NCI-H345 treated with DMSO at 0.1 percent for 48 hours (cell line): ENCODE results near the gene RNU7-1.

Source experiments
- DNase-seq: peaks from one replicate; lab custom pipeline; 2025; ENCODE audit not compliant: unreplicated experiment; lab: John Stamatoyannopoulos, UW

The RNU7-1 gene

DNA sequence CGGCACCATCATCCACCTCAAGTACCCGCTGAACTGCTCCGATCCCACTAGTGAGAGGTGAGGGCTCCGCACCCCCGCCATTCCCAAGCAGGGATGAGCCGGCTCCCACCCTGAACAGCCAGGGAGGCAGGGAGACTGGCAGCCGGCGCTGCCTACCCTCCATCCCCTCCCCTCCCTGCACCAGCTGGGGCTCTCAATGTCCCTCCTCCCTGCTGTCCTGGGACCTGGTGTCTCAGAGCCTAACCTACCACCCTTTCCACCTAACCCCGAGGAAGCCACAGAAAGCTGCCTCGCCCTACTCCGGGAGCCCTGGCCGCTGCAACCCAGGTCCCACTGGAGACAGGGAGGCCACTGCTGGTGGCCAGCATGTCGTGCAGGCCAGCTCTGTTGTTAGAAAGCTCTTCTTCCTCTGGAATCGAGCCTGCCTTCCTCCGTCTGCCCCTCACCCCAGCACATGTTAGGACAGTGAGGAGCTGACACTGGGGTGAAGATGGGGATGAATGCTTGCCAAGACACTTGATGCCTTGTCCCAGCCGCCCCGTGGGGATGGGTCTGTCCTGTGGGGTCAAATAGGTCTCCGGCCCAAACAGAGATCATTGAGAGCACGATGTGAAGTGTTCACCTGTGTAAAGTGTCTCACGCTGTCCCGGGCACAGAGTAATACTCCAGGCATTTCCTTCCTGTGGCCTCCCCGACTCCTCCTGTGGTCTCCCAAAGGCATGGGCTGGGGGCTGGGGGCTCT, 8.7 kb downstream of the RNU7-1 start:
- DNase-seq: no peak

DNA sequence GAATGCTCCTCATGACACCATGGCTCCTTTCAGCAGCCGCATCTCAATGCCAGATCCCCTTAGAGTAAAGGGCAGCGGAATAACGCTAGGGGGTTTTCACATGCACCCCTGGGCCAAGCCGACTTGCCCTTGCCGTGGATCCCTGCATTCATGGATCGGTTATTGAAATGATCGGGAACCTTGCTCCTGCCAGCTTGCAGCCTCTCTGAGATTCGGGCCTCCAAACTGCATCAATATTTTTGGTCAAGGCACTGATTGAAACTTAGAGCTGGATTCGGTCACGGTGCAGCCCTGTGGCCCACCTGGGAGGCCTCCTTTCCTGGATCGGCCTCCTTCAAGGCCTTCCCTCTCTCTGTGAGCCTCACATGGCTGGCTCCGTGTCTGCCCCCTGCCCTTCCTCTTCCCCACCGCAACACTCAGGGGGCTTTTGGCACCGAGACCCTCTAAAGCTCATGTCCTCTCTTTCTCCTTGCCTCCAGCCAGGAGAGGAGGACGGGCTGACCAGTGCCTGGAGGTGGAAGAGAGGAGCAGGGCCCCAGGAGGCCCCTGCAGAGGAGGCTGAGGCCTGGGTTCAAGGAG, 9.3 kb downstream of the RNU7-1 start:
- no peak for DNase-seq

DNA sequence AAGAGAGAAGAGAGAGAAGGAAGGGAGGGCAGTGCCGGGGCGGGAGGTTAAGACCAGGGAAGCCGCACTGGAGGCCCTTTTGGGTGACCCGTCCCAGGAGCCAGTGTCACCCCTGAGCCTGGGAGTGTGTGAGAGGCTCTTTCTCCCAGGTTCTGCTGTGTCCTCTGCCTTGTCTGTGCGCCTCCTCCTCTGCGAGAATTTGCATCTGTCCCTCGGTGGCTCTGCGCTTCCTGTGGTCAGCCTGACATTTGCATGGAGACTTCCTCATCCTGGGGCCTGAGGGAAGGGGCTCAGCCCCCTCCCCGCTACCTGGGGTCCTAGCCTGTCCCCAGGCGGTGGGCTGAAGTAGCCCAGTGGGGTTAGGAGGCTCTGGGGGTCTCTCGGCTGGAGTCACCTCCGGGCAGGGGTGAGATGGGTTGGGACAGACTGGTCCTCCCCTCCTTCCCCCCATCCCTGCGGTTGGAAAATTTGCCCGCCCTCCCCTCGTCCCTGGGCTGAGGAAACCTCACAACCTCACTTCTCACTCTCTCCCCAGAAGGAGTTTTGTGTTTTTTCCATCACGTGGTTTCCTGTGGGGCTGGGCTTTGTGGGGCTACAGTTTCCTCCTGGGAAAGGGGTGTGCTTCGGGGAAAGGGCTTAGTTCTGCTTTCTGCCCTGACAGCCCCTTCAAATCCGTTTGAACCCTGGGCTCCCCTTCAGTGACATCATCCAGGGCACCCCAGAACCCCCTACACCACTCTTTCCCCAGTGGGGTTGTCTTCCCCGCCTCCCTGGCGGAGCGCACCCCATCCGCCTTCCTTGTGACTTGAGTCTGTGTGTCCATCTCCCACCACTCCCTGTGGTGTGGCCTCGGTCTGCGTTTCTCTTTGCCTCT, 10.1 kb downstream of the RNU7-1 start:
- DNase-seq: no peak

DNA sequence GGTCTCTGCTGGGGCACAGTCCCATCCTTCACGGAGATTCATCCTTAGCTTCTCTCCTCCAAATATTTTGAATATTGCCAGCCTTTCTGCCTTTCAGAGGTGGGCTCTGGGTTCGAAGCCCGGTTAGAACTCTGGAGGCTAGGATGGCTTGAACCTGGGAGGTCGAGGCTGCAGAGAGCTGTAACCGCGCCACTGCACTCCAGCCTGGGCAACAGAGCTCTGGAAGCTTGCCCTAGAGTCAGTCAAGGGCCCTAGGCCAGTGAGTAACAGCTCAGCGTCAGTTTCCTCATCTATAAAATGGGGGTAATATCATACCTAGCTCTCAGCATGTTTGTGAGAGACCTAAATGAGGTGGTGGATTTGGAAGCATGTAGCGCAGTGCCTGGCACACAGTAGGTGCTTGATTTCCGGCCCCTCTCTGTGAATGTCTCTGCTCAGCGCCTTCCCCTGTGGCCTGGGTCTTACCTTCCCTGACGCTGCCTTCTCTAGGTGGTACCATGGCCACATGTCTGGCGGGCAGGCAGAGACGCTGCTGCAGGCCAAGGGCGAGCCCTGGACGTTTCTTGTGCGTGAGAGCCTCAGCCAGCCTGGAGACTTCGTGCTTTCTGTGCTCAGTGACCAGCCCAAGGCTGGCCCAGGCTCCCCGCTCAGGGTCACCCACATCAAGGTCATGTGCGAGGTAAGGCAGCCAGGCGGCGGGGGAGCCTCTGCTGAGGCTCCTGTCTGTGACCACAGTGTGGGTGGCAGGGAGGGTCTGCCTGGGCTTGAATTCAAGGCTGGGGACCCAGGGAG, 10.9 kb downstream of the RNU7-1 start:
- DNase-seq: no peak

DNA sequence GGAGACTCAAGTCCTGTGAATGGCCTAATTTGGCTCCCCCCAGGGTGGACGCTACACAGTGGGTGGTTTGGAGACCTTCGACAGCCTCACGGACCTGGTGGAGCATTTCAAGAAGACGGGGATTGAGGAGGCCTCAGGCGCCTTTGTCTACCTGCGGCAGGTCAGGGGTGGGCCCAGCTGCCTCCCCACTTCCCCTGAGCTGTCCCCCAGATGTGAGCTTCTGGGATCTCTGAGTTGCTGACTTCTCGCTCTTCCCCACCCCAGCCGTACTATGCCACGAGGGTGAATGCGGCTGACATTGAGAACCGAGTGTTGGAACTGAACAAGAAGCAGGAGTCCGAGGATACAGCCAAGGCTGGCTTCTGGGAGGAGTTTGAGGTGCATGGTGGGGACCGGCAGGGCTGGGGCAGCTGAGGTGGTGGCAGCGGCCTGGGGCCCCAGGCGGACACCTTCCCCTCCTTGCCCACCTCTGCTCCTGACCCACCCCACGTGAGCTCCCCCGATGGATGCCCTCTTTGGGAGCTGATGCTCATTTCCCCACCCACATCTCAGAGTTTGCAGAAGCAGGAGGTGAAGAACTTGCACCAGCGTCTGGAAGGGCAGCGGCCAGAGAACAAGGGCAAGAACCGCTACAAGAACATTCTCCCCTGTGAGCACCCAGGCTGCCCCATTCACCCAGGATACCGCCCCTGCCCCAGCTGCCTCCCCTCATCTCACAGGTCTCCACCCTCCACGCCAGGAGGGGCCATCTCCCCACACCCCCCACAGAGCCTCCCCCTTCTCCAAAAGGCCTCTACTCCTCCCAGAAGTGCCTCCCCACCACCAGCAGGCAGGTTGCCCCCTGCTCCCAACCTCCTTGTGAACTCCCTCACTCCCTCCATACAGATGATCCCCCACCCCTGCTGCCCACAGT, 11.7 kb downstream of the RNU7-1 start:
- no peak for DNase-seq

DNA sequence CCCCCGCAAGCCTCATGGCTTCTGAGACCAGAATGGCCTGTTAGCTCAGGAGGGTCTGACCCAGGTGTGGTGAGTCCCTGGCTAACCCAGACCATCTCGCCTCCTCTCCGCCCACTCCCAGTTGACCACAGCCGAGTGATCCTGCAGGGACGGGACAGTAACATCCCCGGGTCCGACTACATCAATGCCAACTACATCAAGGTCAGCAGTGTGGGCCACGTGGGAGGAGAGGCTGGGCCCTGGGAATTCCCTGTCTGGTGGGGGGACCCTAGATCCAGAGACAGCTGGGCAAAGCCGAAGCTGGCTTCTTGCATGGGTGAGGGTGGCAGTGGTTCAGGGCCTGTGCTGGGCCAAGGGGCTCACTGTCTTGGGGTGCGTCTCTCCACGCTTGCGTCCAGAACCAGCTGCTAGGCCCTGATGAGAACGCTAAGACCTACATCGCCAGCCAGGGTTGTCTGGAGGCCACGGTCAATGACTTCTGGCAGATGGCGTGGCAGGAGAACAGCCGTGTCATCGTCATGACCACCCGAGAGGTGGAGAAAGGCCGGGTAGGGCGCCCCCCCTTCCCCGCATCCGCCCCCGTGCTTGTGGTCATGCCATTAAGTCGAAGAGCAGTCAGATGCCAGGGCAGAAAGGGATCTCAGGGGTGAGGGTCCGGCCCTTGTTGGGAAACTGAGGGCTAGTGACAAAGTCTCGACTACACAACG, 12.6 kb downstream of the RNU7-1 start:
- no peak for DNase-seq

DNA sequence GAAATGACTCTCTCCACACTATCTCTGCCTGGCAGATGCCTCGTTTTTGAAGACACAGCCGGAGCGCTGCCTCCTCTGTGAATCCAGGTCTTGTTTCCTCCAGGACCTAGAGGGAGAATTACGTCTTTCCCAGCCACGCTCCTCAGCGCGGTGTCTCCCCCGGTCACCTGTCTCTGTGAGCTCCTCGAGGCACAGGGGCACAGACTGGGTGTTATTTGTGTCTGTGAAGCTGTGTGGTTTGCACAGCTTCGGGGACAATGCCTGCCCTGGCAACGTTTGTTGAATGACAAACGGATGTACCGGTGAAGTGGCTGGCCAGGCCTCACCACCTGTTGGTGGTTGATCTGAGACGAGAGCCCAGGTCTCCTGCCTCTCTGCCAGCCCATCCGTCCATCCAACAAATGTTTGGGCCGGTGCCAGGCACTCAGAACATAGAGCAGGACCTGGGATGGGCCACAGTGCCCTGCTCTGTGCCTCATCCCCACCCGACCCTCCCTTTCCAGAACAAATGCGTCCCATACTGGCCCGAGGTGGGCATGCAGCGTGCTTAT, 13.6 kb downstream of the RNU7-1 start:
- no peak for DNase-seq

DNA sequence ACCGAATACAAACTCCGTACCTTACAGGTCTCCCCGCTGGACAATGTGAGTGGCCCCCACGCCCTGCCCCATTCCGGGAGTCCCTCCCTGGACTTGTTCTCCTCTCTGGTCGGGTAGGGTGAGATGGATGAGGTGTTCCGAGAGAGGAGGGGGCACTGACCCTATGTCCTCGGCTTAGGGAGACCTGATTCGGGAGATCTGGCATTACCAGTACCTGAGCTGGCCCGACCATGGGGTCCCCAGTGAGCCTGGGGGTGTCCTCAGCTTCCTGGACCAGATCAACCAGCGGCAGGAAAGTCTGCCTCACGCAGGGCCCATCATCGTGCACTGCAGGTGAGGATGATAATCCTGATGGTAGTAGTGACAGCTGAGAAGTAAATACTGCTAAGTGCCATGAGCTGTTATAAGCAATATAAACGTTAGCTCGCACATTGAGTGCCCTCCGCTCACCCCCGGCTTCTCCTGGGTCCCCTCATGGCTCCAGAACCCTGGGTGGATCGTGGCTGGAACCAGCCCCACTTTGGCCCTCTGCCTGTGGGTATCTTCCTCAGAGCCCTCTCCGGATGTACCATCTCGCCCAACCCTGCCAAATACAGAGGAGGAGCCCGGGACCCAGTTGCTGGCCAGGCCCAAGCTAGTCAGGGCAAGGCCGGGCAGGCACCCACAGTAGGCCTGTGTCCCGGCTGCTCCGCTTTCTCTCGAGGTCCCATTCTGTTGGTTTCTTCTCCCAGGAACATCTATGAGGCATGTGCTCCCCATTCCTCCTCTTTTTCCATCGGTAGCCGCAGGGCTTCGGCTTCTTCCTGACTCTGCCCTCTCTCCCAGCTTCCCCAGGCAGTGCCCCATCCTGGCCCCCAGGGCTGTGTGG, 14.4 kb downstream of the RNU7-1 start:
- no peak for DNase-seq

DNA sequence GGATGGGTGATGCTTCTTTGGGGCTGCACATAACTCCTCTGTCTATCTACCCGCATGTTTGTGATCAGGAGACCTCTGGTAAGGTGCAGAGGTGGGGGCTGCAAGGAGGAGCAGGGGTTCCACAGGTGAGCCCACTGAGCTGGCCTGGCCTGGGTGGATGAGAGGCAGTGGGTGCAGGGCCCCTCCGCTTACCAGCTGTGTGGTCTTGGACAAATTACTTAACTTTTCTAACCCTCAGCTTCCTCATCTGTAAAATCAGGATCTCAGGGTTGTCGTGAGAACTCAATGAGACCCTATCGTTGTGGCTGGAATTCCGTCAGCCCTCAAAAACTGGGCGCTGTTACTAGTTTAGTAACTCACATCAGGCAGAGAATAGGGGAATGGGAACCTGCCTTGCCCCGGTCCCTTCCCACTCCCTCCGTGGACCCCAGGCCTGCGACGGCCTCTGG, 15.0 kb downstream of the RNU7-1 start:
- no peak for DNase-seq

DNA sequence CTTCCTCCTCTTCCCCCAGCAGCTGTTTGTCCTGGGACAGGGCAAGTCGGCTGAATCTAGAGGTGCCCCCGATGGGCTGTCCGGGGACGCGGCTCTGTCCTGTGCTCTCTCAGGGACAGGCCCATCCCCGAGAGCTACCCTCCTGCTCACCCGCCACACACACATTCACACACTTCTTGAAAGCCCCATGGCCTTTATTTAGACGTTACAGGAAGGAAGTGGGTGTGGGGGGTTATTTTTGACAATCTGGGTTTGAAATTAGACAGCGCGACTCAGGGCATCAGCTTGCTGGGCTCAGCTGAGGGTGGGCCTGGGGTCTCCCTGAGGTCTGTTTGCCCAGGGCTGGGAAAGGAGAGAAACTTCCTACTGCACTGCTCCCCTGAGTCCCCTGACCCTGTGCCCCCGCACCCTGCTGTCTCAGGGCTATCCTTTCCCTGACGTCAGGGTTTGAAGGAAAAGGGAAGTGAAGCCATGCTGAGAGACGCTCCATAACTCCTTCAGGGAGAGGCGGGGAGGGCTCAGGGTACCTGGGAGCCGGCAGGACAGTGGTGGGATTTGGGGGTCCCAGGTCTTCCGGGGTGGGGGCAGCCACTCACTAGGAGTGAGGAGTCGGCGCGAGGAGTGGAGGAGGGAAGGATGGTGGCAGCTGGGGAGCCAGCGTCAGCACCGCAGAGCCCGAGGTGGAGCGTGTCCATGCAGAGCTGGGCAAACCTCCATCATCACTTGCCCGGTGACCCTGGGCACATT, 15.6 kb downstream of the RNU7-1 start:
- DNase-seq: no peak

DNA sequence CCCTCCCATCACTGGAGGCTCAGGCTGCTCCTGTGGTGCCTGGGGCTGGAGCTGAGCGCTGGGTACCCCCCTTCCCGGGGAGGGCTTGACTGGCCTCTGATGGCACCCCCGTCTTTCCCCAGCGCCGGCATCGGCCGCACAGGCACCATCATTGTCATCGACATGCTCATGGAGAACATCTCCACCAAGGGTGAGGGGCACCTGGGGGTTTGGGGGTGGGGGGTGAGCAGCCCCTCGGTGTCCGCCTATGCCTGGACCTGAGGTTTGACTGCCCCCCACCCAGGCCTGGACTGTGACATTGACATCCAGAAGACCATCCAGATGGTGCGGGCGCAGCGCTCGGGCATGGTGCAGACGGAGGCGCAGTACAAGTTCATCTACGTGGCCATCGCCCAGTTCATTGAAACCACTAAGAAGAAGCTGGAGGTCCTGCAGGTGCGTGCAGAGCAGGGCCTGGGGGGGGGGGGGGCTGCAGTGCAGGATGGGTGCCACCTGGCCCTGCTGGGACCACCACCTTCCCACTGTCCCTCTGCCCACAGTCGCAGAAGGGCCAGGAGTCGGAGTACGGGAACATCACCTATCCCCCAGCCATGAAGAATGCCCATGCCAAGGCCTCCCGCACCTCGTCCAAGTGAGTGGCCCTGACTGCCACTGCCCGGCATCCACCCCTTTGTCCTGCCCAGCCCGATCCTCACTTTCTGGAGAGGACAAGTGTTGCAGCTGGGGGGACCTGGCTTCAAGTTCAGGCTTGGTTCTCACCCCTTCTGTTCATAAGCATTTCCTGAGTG, 16.4 kb downstream of the RNU7-1 start:
- no peak for DNase-seq

DNA sequence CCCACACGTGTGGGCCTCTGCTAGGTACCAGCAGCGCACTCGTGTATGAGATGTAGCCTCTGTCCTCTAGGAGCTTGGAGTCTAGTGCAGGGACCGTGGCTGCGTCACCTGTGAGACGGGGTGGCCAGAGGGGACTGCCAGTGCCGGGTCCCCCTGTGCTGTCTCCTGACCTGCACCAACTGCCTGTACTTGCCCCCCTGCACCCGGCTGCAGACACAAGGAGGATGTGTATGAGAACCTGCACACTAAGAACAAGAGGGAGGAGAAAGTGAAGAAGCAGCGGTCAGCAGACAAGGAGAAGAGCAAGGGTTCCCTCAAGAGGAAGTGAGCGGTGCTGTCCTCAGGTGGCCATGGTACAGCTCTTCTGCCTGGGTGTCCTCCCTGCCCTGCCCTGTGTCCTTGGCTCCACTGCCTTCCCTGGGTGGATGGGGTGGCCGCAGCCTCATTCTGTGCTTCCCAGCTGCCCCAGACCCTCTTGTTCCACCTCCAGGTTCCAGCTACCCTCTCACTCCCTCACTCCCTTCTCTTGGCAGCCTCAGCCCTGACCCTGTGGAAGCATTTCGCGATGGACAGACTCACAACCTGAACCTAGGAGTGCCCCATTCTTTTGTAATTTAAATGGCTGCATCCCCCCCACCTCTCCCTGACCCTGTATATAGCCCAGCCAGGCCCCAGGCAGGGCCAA, 17.1 kb downstream of the RNU7-1 start:
- DNase-seq: no peak

DNA sequence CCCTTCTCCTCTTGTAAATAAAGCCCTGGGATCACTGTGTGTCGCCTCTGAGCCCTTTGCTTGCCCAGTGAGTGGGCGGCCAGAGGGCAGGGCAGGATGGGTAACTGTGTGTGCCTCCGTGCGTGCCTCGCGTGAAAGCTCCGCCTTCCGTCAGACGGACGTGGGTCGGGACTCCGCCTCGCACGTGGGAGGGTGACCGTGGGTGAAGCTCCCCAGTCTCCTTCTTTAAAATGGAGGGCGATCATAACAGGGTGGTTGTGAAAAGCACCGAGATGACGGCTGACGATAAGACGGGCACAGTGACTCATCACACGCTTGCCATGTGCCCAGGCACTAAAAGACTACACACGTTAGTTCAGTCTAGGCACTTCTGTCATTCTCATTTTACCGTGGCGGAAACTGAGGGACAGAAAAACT, 17.7 kb downstream of the RNU7-1 start:
- DNase-seq: no peak

DNA sequence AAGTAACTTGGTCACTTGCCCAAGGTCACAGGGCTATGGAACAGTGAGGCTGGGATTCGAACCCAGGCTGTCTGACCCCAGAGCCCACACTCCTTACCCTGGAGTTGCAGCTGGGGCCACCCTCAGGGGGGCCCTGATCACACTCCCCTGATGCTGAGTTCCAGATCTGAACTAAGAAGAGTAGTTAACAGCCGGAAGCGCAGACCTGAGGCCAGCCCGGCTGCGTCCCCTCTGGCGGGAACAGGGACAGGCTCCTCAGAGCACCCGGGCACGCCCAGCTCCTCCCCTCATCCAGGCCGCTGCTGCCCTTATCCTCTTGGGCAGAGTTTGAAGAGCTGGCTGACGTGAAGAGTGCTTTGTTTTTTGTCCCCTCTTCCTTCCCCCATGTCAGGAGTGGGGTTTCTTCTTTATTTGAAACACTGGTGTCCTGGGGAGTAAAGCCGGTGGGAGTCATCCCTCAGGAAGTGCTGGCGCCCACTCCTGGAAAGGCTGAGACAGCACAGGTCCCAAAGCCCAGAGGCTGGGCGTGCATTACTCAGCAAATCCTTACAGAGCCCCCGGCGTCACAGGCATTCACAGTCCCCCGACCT, 18.2 kb downstream of the RNU7-1 start:
- peak; percentile 87 for DNase-seq

DNA sequence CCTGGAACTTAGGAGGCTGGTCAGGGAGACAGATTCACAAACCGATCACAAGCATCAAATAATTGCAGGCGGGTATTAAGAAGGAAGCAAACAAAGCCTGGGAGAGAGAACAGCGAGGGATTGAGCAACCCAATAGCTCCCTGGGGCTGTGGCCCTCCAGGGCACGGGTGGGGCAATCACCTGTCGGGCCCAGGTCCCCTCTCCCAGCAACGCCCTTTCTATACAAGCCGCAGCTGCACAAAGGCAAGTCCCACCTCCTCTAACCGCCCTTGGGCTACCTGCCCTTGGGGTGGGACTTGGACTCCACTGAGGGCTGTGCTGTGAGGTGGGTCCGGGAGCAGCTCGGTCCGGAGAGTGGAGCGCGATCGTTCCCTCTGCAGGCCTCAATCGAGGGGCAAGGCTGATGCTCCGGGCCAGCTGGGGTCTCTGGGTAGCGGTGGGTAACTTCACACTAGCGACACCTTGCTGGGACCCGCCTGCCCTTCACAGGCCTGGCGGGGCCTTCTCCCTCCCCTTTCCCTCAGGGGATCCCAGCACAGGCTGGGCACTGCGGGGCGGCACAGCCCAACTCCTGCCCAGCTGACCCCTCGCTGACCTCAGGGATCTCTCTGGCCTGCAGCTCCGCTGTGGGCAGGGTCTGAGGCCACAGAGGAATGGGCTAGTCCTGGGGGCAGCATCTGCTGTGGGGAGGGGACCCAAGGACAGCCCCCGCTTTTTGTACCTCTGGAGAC, 18.8 kb downstream of the RNU7-1 start:
- DNase-seq: no peak
